ENCODE results near the gene HYI. TPM values are rescaled to one million over a fixed set of nuclear protein-coding genes. Genes with fewer than 3 reads are reported as not detected.
"Not testable (repeated sequence)": the region's sequence is repeated elsewhere in the genome, so short reads cannot be mapped to it uniquely, and the experiment has no call there.

The HYI gene, protein sequence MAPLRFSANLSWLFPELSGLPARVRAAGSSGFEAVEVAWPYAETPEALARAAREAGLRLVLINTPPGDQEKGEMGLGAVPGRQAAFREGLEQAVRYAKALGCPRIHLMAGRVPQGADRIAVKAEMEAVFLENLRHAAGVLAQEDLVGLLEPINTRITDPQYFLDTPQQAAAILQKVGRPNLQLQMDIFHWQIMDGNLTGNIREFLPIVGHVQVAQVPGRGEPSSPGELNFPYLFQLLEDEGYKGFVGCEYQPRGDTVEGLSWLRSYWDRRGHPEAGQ
- polyA plus RNA-seq (2013, experiment 1 of 2): 22.2 TPM
- polyA plus RNA-seq (2013, experiment 2 of 2): 22.5 TPM

DNA sequence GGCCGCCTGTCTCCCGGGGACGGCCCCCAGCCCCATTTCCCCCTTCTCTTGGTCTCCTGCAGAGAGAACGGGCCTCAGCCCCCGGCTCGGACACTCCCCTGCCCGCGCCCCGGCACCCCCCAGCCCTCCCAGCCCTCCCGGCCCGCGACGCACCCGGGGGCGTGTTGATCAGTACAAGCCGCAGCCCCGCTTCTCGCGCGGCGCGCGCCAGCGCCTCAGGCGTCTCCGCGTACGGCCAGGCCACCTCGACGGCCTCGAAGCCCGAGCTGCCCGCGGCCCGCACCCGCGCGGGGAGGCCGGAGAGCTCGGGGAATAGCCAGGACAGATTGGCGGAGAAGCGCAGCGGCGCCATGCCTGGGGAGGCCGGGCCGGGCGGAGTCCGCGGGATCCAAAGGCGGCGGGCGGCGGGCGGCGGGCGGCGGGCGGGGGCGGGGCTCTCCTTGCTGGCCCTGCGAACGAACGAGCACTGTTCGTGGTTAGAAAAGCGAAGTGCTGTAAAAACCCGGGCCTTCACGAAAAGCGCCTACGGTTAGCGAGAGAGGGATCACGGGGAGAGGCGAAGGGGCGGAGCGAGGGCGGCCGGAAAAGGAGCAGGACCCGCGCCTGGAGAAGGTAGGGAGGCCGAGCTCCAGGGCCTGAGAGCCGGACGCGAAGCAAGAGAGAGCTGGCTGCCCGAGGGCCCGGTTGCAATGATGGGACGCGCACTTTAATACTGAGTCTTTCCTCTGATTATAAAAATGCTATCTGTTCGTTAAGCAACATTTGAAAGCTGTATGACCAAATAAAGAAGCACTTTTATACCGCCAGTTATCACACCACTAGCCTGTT, at the start of gene HYI:
Gene HYI, minus strand, starts transcription at position 490 of the 828 bp plus-strand sequence. Its CDS starts 138 bp downstream, at position 352.
- Histone ChIP-seq H3K18ac (ENCODE audit: low read length) (peak within 1 kb of the TSS; percentile 94), H3K14ac (ENCODE audit: low read length) (no peak within 1 kb of the TSS), H3K9me3 (replicated peaks in 1 of 2; ENCODE audit: control insufficient read depth in 2 of 2, insufficient read depth in 1 of 2, low read depth in 1 of 2, low read length in 2 of 2) (peaks cover 0 to 2% of the 10 kb centered on the region in 2 donors), H3K79me1 (ENCODE audit: low read depth, low read length) (no peaks in the 10 kb centered on the region), H3K4ac (ENCODE audit: low read length) (no peak within 1 kb of the TSS), H3K27me3 (ENCODE audit: control insufficient read depth in 3 of 3, insufficient read depth in 3 of 3, low read depth in 1 of 3, low read length in 3 of 3) (no peaks in the 10 kb centered on the region), H2AK5ac (ENCODE audit: low read depth, low read length) (peak within 1 kb of the TSS; percentile 43), H3K4me3 (ENCODE audit: low read length in 2 of 2) (peak within 1 kb of the TSS in 1 of 2 donors; percentile 84), H3K36me3 (replicated peaks in 1 of 2; ENCODE audit: control insufficient read depth in 2 of 2, insufficient read depth in 2 of 2, low read length in 2 of 2) (peaks cover 24 to 42% of the 10 kb centered on the region in 2 donors), H2BK12ac (ENCODE audit: low read length) (no peak within 1 kb of the TSS), H3K23ac (ENCODE audit: low read depth, low read length, poor library complexity) (peak within 1 kb of the TSS; percentile 90), H2BK120ac (ENCODE audit: low read depth, low read length) (no peak within 1 kb of the TSS), H3K4me2 (ENCODE audit: insufficient read depth, low read length, poor library complexity, severe bottlenecking) (peak within 1 kb of the TSS; percentile 66), H2AFZ (ENCODE audit: low read length) (no peak within 1 kb of the TSS), H4K91ac (ENCODE audit: low read depth, low read length, poor library complexity) (no peak within 1 kb of the TSS), H2BK15ac (ENCODE audit: low read length) (peak within 1 kb of the TSS; percentile 11), H4K8ac (ENCODE audit: low read depth, low read length) (peak within 1 kb of the TSS; percentile 89), H3K4me1 (ENCODE audit: control insufficient read depth in 2 of 2, insufficient read depth in 1 of 2, low read depth in 1 of 2, low read length in 2 of 2) (peaks cover 0 to 8% of the 10 kb centered on the region in 2 donors), H2BK5ac (ENCODE audit: low read length) (no peak within 1 kb of the TSS), H3K9ac (ENCODE audit: low read depth, low read length, poor library complexity) (peak within 1 kb of the TSS; percentile 60), H3K27ac (replicated peaks; ENCODE audit: low read length) (peak within 1 kb of the TSS; percentile 82)
- peak; percentile 67 for DNase-seq (ENCODE audit: low spot score)
- no CpG with 5 or more reads among the region's 87 CpGs for WGBS, 2 donors (ENCODE audit: extremely low coverage in 2 of 2, insufficient read length in 2 of 2, insufficient replicate concordance in 1 of 2)

DNA sequence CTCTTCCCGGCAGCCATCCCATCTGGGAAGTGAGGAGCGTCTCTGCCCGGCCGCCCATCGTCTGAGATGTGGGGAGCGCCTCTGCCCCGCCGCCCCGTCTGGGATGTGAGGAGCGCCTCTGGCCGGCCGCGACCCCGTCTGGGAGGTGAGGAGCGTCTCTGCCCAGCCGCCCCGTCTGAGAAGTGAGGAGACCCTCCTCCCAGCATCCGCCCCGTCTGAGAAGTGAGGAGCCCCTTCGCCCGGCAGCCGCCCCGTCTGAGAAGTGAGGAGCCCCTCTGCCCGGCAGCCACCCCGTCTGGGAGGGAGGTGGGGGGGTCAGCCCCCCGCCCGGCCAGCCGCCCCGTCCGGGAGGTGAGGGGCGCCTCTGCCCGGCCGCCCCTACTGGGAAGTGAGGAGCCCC, 48.1 kb upstream of the HYI start:
- DNase-seq (ENCODE audit: low spot score): not testable (repeated sequence)
- no CpG with 5 or more reads among the region's 33 CpGs for WGBS, 2 donors (ENCODE audit: extremely low coverage in 2 of 2, insufficient read length in 2 of 2, insufficient replicate concordance in 1 of 2)

DNA sequence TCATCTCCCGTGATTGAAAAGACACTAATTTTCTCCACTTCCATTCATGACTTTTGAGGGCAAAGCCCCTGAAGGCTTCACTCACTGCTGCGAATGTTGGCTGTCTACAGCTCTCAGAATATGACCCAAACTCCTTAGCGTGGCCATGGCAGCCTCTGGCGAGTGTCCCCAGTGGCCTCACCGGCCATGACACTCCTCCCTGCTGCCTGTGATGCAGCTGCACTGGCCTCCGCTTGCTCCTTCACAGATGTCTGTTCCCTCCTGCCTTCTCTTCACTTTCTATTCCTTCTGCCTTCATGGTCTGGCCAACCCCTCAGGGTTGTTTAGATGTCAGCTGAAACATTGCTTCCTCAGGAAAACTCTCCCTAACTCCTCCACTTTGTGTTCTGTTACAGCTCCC, 46.2 kb upstream of the HYI start:
- no peak overlapping the region for H2BK15ac ChIP-seq (ENCODE audit: low read length)
- no peaks in the 10 kb centered on the region for H3K36me3 ChIP-seq (replicated peaks in 1 of 2; ENCODE audit: control insufficient read depth in 2 of 2, insufficient read depth in 2 of 2, low read length in 2 of 2)
- no peak overlapping the region for H3K4ac ChIP-seq (ENCODE audit: low read length)
- peak overlapping the region; percentile 7 for H3K18ac ChIP-seq (ENCODE audit: low read length)
- H3K4me2 ChIP-seq (ENCODE audit: insufficient read depth, low read length, poor library complexity, severe bottlenecking): no peak overlapping the region
- no peak for DNase-seq (ENCODE audit: low spot score)
- H3K27me3 ChIP-seq (ENCODE audit: control insufficient read depth in 3 of 3, insufficient read depth in 3 of 3, low read depth in 1 of 3, low read length in 3 of 3): peaks cover 0 to 7% (median 0%) of the 10 kb centered on the region in 3 experiments
- no peak overlapping the region for H3K14ac ChIP-seq (ENCODE audit: low read length)
- no peak overlapping the region for H2AK5ac ChIP-seq (ENCODE audit: low read depth, low read length)
- H2BK12ac ChIP-seq (ENCODE audit: low read length): no peak overlapping the region
- peaks cover 2% of the 10 kb centered on the region for H3K79me1 ChIP-seq (ENCODE audit: low read depth, low read length)
- H4K8ac ChIP-seq (ENCODE audit: low read depth, low read length): no peak overlapping the region
- H2BK120ac ChIP-seq (ENCODE audit: low read depth, low read length): no peak overlapping the region
- H2AFZ ChIP-seq (ENCODE audit: low read length): no peak overlapping the region
- H3K9ac ChIP-seq (ENCODE audit: low read depth, low read length, poor library complexity): no peak overlapping the region
- no CpG with 5 or more reads among the region's 6 CpGs for WGBS, 2 donors (ENCODE audit: extremely low coverage in 2 of 2, insufficient read length in 2 of 2, insufficient replicate concordance in 1 of 2)
- H3K9me3 ChIP-seq (replicated peaks in 1 of 2; ENCODE audit: control insufficient read depth in 2 of 2, insufficient read depth in 1 of 2, low read depth in 1 of 2, low read length in 2 of 2): peaks cover 0 to 4% of the 10 kb centered on the region in 2 donors
- no peak overlapping the region for H3K27ac ChIP-seq (replicated peaks; ENCODE audit: low read length)
- no peak overlapping the region for H2BK5ac ChIP-seq (ENCODE audit: low read length)
- H3K23ac ChIP-seq (ENCODE audit: low read depth, low read length, poor library complexity): no peak overlapping the region
- H3K4me3 ChIP-seq (ENCODE audit: low read length in 2 of 2): no peak overlapping the region
- no peaks in the 10 kb centered on the region for H3K4me1 ChIP-seq (ENCODE audit: control insufficient read depth in 2 of 2, insufficient read depth in 1 of 2, low read depth in 1 of 2, low read length in 2 of 2)
- H4K91ac ChIP-seq (ENCODE audit: low read depth, low read length, poor library complexity): no peak overlapping the region

More for the DNA sequence above, 48.1 kb upstream of the HYI start:
- not testable (repeated sequence) for H2AFZ ChIP-seq (ENCODE audit: low read length); H3K4me3 ChIP-seq (ENCODE audit: low read length in 2 of 2); H3K36me3 ChIP-seq (replicated peaks in 1 of 2; ENCODE audit: control insufficient read depth in 2 of 2, insufficient read depth in 2 of 2, low read length in 2 of 2); H3K14ac ChIP-seq (ENCODE audit: low read length); H2BK12ac ChIP-seq (ENCODE audit: low read length); H3K23ac ChIP-seq (ENCODE audit: low read depth, low read length, poor library complexity); H3K27ac ChIP-seq (replicated peaks; ENCODE audit: low read length); H3K79me1 ChIP-seq (ENCODE audit: low read depth, low read length); H2AK5ac ChIP-seq (ENCODE audit: low read depth, low read length); H3K9ac ChIP-seq (ENCODE audit: low read depth, low read length, poor library complexity); H4K8ac ChIP-seq (ENCODE audit: low read depth, low read length); H3K9me3 ChIP-seq (replicated peaks in 1 of 2; ENCODE audit: control insufficient read depth in 2 of 2, insufficient read depth in 1 of 2, low read depth in 1 of 2, low read length in 2 of 2); H2BK120ac ChIP-seq (ENCODE audit: low read depth, low read length); H2BK5ac ChIP-seq (ENCODE audit: low read length); H4K91ac ChIP-seq (ENCODE audit: low read depth, low read length, poor library complexity); H3K18ac ChIP-seq (ENCODE audit: low read length); H3K4me2 ChIP-seq (ENCODE audit: insufficient read depth, low read length, poor library complexity, severe bottlenecking); H2BK15ac ChIP-seq (ENCODE audit: low read length); H3K4me1 ChIP-seq (ENCODE audit: control insufficient read depth in 2 of 2, insufficient read depth in 1 of 2, low read depth in 1 of 2, low read length in 2 of 2); H3K4ac ChIP-seq (ENCODE audit: low read length)
- peaks cover 0 to 23% (median 0%) of the 10 kb centered on the region in 3 experiments for H3K27me3 ChIP-seq (ENCODE audit: control insufficient read depth in 3 of 3, insufficient read depth in 3 of 3, low read depth in 1 of 3, low read length in 3 of 3)

DNA sequence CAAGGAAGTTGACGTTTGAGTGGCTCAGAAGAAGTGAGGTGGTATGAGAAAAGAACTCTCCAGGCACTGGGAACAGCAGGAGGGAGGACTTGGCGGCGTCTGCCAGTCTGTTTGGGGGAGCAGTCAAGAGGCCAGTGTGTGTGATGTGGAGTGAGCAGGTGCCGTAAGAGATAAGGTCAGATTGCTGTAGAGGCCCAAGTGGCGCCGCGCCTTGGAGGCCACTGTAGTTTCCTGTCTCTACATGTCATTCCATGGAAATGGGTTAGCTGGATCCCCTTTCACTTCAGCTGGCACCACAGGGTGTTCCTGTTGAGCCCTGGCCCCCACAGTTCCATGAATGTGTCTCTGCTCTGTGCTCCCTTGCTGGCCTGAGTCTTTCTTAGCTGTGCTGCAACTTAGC, 41.5 kb upstream of the HYI start:
- H3K27me3 ChIP-seq (ENCODE audit: control insufficient read depth in 3 of 3, insufficient read depth in 3 of 3, low read depth in 1 of 3, low read length in 3 of 3): no peaks in the 10 kb centered on the region
- no peak overlapping the region for H2BK5ac ChIP-seq (ENCODE audit: low read length)
- H3K18ac ChIP-seq (ENCODE audit: low read length): peak overlapping the region; percentile 1
- H3K23ac ChIP-seq (ENCODE audit: low read depth, low read length, poor library complexity): no peak overlapping the region
- no peak overlapping the region for H3K4me2 ChIP-seq (ENCODE audit: insufficient read depth, low read length, poor library complexity, severe bottlenecking)
- no peak overlapping the region for H3K14ac ChIP-seq (ENCODE audit: low read length)
- no peak overlapping the region for H3K9ac ChIP-seq (ENCODE audit: low read depth, low read length, poor library complexity)
- no peak overlapping the region for H2BK120ac ChIP-seq (ENCODE audit: low read depth, low read length)
- H2BK12ac ChIP-seq (ENCODE audit: low read length): no peak overlapping the region
- no peak overlapping the region for H4K91ac ChIP-seq (ENCODE audit: low read depth, low read length, poor library complexity)
- no CpG with 5 or more reads among the region's 7 CpGs for WGBS, 2 donors (ENCODE audit: extremely low coverage in 2 of 2, insufficient read length in 2 of 2, insufficient replicate concordance in 1 of 2)
- H2BK15ac ChIP-seq (ENCODE audit: low read length): no peak overlapping the region
- H2AK5ac ChIP-seq (ENCODE audit: low read depth, low read length): no peak overlapping the region
- H3K4me3 ChIP-seq (ENCODE audit: low read length in 2 of 2): no peak overlapping the region
- H4K8ac ChIP-seq (ENCODE audit: low read depth, low read length): no peak overlapping the region
- peaks cover 0 to 4% of the 10 kb centered on the region in 2 donors for H3K4me1 ChIP-seq (ENCODE audit: control insufficient read depth in 2 of 2, insufficient read depth in 1 of 2, low read depth in 1 of 2, low read length in 2 of 2)
- no peaks in the 10 kb centered on the region for H3K36me3 ChIP-seq (replicated peaks in 1 of 2; ENCODE audit: control insufficient read depth in 2 of 2, insufficient read depth in 2 of 2, low read length in 2 of 2)
- H3K79me1 ChIP-seq (ENCODE audit: low read depth, low read length): no peaks in the 10 kb centered on the region
- H3K27ac ChIP-seq (replicated peaks; ENCODE audit: low read length): no peak overlapping the region
- no peak overlapping the region for H2AFZ ChIP-seq (ENCODE audit: low read length)
- no peak overlapping the region for H3K4ac ChIP-seq (ENCODE audit: low read length)
- no peak for DNase-seq (ENCODE audit: low spot score)
- H3K9me3 ChIP-seq (replicated peaks in 1 of 2; ENCODE audit: control insufficient read depth in 2 of 2, insufficient read depth in 1 of 2, low read depth in 1 of 2, low read length in 2 of 2): peaks cover 5 to 8% of the 10 kb centered on the region in 2 donors

Data from neuronal stem cell (in vitro differentiated cells).